Type B pancreatic cell (in vitro differentiated cells): ENCODE results near the gene CCN5. TPM values are rescaled to one million over a fixed set of nuclear protein-coding genes. Genes with fewer than 3 reads are reported as not detected.

Source experiments
- DNase-seq: peaks from one replicate; pipeline ENCODE4 v3.0.0; 2021; ENCODE audit warnings: mixed read lengths; ENCODE audit not compliant: unreplicated experiment; ENCODE audit errors: extremely low spot score
- H3K27ac Mint-ChIP-seq: 2 replicates; pipeline ENCODE4 v1.8.0; 2021; ENCODE audit warnings: mild to moderate bottlenecking, mixed read lengths
- H3K27me3 Mint-ChIP-seq: 2 replicates; pipeline ENCODE4 v1.8.0; 2021; ENCODE audit warnings: mixed read lengths
- H3K36me3 Mint-ChIP-seq: 2 replicates; pipeline ENCODE4 v1.8.0; 2021; ENCODE audit warnings: mixed read lengths
- H3K4me1 Mint-ChIP-seq: one replicate; pipeline ENCODE4 v1.8.0; 2021; ENCODE audit warnings: mixed read lengths; ENCODE audit not compliant: unreplicated experiment
- H3K4me3 Mint-ChIP-seq: 2 replicates; pipeline ENCODE4 v1.8.0; 2021; ENCODE audit warnings: mild to moderate bottlenecking, mixed read lengths
- H3K9me3 Mint-ChIP-seq: 2 replicates; pipeline ENCODE4 v1.8.0; 2021; ENCODE audit warnings: mixed read lengths
- total RNA-seq: library from RNA; stranded (reverse); gene quantifications from 2 replicates; pipeline ENCODE4 v1.2.1, GENCODE V29; 2021; ENCODE audit warnings: low replicate concordance
- TF ChIP-seq, protein P1 (sequence below): fragments of 200-600 bp; sonication (generic); conservative IDR thresholded peaks from 2 replicates; pipeline ENCODE4 v1.5.0; 2021; ENCODE audit warnings: antibody characterized with exemption, mild to moderate bottlenecking

Gene CCN5
- total RNA-seq, 1 donor from 2014 or later = not detected

DNA sequence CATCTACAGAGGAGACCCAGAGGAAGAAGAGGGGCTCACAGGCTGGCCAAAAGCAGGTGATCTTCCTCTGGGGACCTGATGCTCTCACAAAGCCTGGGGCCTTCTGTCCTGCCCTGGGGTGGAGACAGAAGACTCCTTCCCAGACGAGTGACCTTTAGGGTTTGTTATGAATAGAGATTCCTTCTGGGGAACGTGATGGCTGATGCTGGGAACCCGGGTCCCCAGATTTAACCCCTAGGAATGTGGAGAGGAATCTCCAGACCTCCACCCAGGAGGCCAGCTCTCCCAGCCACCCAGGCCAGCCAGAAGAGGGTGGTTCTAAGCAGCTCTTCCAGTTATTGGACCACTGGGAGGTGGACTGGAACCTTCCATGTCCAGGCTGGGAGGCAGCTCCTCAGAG is 16.8 kb upstream of the CCN5 start:
- H3K36me3 Mint-ChIP-seq = no peaks in the 10 kb centered on the region
- H3K4me3 Mint-ChIP-seq = no peak overlapping the region
- peaks cover 9% of the 10 kb centered on the region for H3K4me1 Mint-ChIP-seq
- no peaks in the 10 kb centered on the region for H3K9me3 Mint-ChIP-seq
- H3K27me3 Mint-ChIP-seq = no peaks in the 10 kb centered on the region
- H3K27ac Mint-ChIP-seq = no peak overlapping the region
- TF ChIP-seq, protein P1, sequence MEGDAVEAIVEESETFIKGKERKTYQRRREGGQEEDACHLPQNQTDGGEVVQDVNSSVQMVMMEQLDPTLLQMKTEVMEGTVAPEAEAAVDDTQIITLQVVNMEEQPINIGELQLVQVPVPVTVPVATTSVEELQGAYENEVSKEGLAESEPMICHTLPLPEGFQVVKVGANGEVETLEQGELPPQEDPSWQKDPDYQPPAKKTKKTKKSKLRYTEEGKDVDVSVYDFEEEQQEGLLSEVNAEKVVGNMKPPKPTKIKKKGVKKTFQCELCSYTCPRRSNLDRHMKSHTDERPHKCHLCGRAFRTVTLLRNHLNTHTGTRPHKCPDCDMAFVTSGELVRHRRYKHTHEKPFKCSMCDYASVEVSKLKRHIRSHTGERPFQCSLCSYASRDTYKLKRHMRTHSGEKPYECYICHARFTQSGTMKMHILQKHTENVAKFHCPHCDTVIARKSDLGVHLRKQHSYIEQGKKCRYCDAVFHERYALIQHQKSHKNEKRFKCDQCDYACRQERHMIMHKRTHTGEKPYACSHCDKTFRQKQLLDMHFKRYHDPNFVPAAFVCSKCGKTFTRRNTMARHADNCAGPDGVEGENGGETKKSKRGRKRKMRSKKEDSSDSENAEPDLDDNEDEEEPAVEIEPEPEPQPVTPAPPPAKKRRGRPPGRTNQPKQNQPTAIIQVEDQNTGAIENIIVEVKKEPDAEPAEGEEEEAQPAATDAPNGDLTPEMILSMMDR = no peak
- DNase-seq = no peak

DNA sequence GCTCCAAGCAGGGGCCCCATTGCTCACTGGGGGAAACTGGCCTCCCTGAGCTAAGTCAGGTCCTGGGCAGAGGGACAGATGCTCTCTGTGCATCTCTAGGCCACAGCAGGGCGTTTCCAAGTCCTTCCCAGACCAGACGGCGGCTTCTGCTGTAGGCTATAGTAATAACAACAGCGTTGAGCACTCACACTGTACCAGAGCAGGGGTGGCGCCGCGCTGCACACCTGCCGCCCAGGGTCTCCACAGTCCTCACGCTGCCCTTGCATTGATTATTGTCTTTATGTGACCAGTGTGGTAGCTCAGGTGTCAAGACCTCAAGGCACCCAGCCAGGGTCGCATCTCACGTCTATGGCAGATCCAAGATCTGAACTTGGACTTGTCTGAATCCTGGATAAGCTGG is 14.9 kb upstream of the CCN5 start:
- Mint-ChIP-seq H3K4me3 (no peak overlapping the region), H3K36me3 (no peaks in the 10 kb centered on the region), H3K27ac (no peak overlapping the region), H3K27me3 (no peaks in the 10 kb centered on the region), H3K9me3 (no peaks in the 10 kb centered on the region), H3K4me1 (peaks cover 9% of the 10 kb centered on the region)
- DNase-seq = no peak
- TF ChIP-seq, protein P1 = no peak

GRCh38 chr20:44701118-44701857 is 13.9 kb upstream of the CCN5 start:
- Mint-ChIP-seq H3K4me1 (peaks cover 11% of the 10 kb centered on the region), H3K36me3 (no peaks in the 10 kb centered on the region), H3K9me3 (no peaks in the 10 kb centered on the region), H3K27me3 (no peaks in the 10 kb centered on the region), H3K4me3 (no peak overlapping the region), H3K27ac (no peak overlapping the region)
- TF ChIP-seq, protein P1 = no peak
- no peak for DNase-seq

DNA sequence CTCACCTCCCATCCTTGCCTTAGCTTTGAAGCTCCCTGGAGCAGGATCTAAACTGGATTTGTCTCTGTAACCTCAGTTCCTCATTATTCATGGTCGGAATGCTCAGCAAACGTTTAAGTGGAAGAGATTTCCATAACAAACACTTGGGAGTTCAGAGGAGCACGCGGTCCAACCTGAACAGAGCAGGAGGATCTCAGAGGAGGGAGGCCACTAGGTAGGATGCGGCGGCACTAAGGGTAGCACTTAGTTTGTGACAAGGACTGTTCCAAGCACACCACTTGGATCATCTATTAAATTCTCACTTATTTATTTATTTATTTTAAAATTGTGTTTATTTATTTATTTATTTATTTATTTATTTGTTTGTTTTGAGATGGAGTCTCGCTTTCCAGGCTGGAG is 13.3 kb upstream of the CCN5 start:
- Mint-ChIP-seq H3K27me3 (no peaks in the 10 kb centered on the region), H3K36me3 (no peaks in the 10 kb centered on the region), H3K9me3 (no peaks in the 10 kb centered on the region), H3K4me1 (peaks cover 17% of the 10 kb centered on the region), H3K27ac (no peak overlapping the region), H3K4me3 (no peak overlapping the region)
- DNase-seq = no peak
- TF ChIP-seq, protein P1 = no peak

DNA sequence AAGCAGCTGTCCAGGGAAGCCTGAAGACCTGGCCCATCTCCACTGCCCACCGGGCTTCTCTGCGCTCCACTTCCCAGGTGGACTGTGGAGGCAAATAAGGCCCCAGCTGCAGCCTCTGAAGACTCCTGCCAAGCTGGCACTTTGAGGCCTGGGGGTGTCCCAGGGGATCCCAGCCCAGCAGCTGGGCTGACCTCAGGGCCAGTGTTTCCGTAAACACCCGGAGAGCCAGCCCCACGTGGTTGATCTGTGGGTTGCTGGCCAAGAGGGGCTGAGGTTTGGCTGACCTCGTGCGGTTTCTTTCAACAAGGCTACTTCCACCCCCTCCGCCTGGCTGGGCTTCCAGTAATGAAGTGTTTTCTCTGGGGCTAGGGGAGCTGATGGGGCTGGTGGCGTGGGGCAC is 12.4 kb upstream of the CCN5 start:
- Mint-ChIP-seq H3K4me1 (peaks cover 18% of the 10 kb centered on the region), H3K9me3 (no peaks in the 10 kb centered on the region), H3K27me3 (no peaks in the 10 kb centered on the region), H3K36me3 (no peaks in the 10 kb centered on the region), H3K4me3 (no peak overlapping the region), H3K27ac (no peak overlapping the region)
- no peak for DNase-seq
- TF ChIP-seq, protein P1 = no peak
